ENCODE measurements around the gene ATF4.

DNA sequence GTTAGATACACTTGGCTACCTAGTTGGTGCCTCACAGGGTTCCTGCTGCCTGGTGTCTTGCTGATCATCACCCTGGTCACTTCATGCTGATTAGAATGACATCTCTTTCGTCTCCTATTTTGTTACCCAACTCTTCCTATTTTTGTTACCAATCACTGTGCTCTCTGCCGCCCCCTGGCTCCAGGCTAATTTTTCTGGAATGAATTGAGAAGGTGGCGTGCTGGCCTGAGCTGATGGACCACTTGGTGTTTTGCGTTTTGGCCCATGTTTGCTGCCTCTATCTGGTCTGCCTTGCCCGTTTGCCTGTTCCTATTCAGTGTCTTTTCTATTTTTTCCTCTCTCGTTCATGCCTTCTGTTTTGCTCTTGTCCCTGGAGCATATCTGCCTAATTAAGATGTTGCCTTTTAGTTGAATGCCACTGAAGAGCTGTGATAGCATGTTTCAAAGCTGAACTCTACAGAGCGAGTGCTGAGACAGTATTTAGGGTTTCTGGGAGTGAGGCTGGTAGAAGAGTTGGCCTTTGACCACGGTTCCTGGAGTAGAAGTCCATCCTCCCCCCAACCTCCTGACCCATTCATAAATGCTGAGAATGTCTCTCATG, 5.9 kb upstream of the ATF4 start:
- TF ChIP-seq, protein P1, sequence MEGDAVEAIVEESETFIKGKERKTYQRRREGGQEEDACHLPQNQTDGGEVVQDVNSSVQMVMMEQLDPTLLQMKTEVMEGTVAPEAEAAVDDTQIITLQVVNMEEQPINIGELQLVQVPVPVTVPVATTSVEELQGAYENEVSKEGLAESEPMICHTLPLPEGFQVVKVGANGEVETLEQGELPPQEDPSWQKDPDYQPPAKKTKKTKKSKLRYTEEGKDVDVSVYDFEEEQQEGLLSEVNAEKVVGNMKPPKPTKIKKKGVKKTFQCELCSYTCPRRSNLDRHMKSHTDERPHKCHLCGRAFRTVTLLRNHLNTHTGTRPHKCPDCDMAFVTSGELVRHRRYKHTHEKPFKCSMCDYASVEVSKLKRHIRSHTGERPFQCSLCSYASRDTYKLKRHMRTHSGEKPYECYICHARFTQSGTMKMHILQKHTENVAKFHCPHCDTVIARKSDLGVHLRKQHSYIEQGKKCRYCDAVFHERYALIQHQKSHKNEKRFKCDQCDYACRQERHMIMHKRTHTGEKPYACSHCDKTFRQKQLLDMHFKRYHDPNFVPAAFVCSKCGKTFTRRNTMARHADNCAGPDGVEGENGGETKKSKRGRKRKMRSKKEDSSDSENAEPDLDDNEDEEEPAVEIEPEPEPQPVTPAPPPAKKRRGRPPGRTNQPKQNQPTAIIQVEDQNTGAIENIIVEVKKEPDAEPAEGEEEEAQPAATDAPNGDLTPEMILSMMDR (IDR thresholded peaks at IDR 0.05): peak; percentile 41 to 77 (median 70)
- TF ChIP-seq POLR2A (IDR thresholded peaks at IDR 0.05): no peak

Data from testis (tissue), 2 donors.